Central memory CD4-positive, alpha-beta T cell (primary cell): ENCODE results near the gene DGKB.

Source experiments
- DNase-seq: peaks from one replicate; pipeline ENCODE4 v3.0.0; 2022

The DGKB gene

GRCh38 chr7:14438366-14438765 lies 464.2 kb downstream of the DGKB start:
- no peak for DNase-seq

- no peak for DNase-seq
Observed at GRCh38 chr7:14436878-14437277, 465.7 kb downstream of the DGKB start.

- DNase-seq, result no peak
Observed at GRCh38 chr7:14432924-14433323, 469.6 kb downstream of the DGKB start.

GRCh38 chr7:14430926-14431325 lies 471.6 kb downstream of the DGKB start:
- no peak for DNase-seq

- DNase-seq, result no peak
Observed at GRCh38 chr7:14425559-14425958, 477.0 kb downstream of the DGKB start.

- DNase-seq, result no peak
Observed at GRCh38 chr7:14424675-14425074, 477.9 kb downstream of the DGKB start.

GRCh38 chr7:14420768-14421167 lies 481.8 kb downstream of the DGKB start:
- DNase-seq, result no peak

GRCh38 chr7:14419531-14419930 lies 483.0 kb downstream of the DGKB start:
- DNase-seq, result no peak

- DNase-seq, result no peak
Observed at GRCh38 chr7:14418633-14419032, 483.9 kb downstream of the DGKB start.

GRCh38 chr7:14414274-14414986 lies 488.1 kb downstream of the DGKB start:
- DNase-seq, result no peak

- no peak for DNase-seq
Observed at GRCh38 chr7:14407246-14408015, 495.1 kb downstream of the DGKB start.

- no peak for DNase-seq
Observed at GRCh38 chr7:14403587-14403986, 499.0 kb downstream of the DGKB start.

GRCh38 chr7:14400271-14400670 lies 502.3 kb downstream of the DGKB start:
- no peak for DNase-seq

GRCh38 chr7:14398526-14398925 lies 504.0 kb downstream of the DGKB start:
- no peak for DNase-seq

GRCh38 chr7:14395860-14396259 lies 506.7 kb downstream of the DGKB start:
- no peak for DNase-seq

GRCh38 chr7:14394786-14395185 lies 507.8 kb downstream of the DGKB start:
- no peak for DNase-seq

- no peak for DNase-seq
Observed at GRCh38 chr7:14389595-14389994, 513.0 kb downstream of the DGKB start.

GRCh38 chr7:14389181-14389591 lies 513.4 kb downstream of the DGKB start:
- no peak for DNase-seq

- no peak for DNase-seq
Observed at GRCh38 chr7:14385074-14385473, 517.5 kb downstream of the DGKB start.

GRCh38 chr7:14381936-14382335 lies 520.6 kb downstream of the DGKB start:
- no peak for DNase-seq

- DNase-seq, result no peak
Observed at GRCh38 chr7:14381306-14381705, 521.2 kb downstream of the DGKB start.

- no peak for DNase-seq
Observed at GRCh38 chr7:14380881-14381280, 521.7 kb downstream of the DGKB start.

- DNase-seq, result no peak
Observed at GRCh38 chr7:14377646-14378266, 524.8 kb downstream of the DGKB start.

- no peak for DNase-seq
Observed at GRCh38 chr7:14376711-14377110, 525.8 kb downstream of the DGKB start.
